ENCODE data around the gene MMP15.

MMP15 gene

DNA sequence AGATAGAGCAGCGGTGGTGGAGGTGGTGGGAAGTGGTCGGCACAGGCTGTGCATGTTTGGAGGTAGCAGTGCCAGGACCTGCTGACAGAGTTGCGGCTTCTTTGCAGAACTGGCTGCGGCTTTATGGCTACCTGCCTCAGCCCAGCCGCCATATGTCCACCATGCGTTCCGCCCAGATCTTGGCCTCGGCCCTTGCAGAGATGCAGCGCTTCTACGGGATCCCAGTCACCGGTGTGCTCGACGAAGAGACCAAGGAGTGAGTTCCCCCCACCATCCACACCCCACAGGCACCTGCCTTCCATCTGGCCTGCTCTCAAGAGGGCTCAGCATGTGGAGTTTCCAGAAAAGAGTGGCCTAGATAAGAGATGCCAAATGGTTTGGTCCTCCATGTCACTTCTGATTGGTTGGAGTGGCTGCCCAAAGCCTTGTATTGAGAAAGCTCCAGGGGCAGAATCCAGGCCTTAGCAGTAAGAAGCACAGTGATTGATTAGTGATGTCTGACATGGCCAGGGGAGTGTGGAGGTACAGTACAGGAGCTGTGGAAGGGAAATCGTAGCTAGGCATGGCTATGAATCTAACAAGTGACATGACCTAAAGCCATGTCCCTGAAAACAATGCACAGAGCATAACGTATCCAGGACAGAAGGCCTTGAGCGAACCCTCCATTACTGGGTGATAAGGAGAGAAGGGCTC, 12.0 kb downstream of the MMP15 start:
- no peak for DNase-seq

DNA sequence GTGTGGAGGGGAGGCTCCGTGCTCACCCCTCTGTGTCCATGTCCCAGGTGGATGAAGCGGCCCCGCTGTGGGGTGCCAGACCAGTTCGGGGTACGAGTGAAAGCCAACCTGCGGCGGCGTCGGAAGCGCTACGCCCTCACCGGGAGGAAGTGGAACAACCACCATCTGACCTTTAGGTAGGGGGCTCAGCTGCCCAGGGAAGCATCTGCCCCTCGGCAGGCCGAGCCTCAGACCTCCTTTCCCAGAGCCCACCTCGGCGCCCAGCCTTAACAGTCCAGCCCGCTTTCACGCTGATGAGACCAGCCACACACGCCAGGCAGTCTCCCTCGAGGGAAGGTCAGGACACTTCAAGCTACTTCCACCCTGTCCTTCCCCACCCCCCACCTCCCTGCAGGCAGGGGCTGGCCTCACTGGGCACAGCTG, 12.7 kb downstream of the MMP15 start:
- DNase-seq: no peak

DNA sequence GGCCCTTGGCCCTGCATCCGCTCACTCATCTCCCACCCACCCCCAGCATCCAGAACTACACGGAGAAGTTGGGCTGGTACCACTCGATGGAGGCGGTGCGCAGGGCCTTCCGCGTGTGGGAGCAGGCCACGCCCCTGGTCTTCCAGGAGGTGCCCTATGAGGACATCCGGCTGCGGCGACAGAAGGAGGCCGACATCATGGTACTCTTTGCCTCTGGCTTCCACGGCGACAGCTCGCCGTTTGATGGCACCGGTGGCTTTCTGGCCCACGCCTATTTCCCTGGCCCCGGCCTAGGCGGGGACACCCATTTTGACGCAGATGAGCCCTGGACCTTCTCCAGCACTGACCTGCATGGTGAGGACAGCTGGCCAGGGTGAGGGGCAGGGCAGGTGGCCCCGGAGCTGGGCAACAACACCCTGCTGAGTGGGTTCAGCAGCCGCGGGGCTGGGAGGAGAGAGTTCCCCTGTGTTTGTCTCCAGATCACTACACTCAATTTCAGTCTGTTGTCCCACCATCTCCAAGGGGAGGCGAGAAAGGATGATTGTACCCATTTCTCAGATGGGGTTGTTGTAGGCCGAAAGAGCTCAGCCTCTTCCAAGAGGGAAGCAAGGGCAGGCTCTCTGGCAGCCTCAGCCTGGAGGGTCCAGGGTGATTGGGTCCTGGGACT, 14.4 kb downstream of the MMP15 start:
- DNase-seq: no peak

DNA sequence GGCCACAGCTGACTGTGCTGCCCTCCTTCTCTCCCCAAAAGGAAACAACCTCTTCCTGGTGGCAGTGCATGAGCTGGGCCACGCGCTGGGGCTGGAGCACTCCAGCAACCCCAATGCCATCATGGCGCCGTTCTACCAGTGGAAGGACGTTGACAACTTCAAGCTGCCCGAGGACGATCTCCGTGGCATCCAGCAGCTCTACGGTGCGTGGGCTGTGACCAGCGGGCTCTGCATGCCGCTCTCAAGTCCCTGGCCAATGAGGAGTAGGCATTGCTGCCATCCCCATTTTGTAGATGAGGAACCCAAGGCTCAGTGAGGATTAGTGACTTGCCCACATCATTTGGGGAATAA, 14.9 kb downstream of the MMP15 start:
- no peak for DNase-seq

DNA sequence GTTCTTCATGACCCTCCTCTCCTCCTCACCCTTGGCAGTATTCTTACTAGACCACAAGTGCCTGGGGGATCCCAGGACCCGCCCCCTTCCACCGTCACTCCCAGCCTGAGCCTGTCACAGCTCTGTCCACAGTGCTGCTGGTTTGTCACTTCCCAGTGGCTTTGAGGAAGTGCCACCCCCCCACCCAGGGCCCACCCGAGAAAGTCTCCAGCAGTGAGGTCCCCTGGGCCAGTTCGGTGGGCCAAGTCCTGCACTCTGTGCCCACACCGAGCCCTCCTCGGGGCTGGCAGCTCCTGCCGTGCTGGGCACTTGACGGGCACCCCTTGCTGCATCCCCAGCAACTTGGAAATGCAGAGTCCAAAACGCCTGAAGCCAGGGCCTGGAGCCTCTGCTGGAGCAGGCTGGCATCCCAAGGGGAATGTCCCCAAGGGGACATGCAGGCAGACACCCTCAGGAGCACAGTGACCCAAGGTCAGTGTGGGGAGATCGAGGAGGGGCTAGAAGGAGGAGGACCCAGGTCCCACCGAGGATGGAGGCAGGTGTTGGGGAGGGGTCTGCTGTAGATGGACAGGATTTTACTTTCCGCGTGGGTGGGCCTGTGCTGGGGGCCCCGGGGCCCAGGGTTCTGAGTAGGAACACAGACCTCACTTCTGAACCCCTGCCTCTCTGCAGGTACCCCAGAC, 15.5 kb downstream of the MMP15 start:
- DNase-seq: no peak

DNA sequence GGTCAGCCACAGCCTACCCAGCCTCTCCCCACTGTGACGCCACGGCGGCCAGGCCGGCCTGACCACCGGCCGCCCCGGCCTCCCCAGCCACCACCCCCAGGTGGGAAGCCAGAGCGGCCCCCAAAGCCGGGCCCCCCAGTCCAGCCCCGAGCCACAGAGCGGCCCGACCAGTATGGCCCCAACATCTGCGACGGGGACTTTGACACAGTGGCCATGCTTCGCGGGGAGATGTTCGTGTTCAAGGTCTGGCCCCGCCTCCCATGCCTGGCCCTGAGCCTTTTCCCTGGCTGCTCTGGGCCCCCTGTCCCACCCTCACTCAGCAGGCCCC, 16.0 kb downstream of the MMP15 start:
- DNase-seq: no peak

DNA sequence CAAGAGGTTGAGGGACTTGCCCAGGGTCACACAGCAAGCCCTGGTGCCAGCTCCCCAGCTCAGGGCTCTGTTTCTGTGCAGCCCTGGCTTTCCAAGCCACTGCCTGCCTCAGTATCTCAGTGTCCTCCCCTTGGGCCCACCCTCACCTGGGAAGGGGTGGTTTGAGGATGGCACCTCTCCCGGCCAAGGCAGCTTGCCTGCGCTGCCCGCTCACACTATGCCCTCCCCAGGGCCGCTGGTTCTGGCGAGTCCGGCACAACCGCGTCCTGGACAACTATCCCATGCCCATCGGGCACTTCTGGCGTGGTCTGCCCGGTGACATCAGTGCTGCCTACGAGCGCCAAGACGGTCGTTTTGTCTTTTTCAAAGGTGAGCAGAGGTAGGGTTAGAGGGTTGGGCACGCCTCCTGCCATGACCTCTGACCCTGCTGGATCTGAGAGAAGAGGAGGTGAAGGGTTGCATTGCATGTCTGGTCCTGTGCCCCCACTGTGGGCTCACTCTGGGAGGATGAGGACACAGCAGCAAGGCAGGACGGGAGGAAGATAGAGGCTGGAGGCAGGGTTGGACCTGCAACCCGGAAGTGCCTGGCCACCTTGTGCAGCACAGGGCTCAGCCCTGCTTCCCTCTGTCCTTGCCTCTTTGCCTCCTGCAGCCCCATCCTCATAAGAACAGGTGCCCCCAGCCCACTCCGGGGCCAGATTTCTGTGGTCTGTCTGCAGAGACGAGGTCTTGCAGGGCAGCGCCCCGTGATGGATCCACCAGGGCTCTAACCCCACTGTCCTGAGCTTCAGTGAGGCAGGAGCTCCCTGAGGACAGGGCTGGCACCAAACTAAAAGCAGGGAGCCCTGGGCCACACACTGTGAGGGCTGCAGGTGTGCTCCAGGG, 16.7 kb downstream of the MMP15 start:
- no peak for DNase-seq

DNA sequence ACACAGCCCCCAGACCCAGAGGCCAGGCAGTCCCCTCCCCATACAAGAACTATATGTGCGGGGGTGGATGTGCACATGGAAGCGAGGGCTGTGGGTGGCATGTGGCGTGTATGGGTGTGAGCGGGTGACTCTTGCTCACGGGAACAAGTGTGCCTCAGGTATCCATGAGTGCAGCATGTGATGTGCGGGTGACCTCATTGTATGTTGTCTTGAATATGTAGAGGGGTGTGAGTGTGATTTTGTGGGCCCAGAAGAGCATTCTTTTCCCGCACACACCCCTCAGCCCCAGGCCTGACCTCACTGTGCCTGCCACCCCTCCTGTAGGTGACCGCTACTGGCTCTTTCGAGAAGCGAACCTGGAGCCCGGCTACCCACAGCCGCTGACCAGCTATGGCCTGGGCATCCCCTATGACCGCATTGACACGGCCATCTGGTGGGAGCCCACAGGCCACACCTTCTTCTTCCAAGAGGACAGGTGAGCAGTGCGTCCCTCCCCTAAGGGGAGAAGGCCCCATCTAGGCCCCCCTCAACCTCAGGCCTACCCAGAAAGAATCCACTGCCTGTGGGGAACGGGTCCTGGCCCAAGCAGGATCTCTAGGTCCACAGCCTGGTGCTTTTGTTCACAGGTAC, 17.4 kb downstream of the MMP15 start:
- no peak for DNase-seq

DNA sequence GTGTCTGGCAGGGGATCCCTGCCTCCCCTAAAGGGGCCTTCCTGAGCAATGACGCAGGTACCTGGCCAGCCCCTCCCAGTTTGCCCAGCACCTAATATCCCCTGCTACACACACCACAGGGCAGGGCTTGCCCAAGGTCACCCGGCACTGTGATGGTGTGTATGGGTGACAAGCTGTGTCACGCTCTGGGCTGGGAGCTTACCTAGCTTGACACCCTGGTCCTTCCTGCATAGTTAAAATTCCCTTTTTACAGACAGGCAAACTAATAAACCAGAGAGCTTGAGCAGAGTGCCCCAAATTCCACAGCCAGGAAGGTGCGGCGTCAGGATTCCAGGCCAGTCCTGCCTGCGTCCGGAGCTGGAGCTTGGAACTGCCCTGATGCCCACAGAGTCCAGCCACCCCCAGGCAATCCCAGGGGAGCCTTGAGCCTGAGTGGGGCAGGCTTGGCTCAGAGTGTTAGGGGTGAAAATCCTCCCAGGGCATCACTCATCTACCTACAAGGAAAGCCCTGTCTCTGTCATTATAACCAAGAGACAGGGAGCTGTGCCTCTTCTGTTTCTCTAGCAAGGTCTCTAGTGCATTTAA, 18.1 kb downstream of the MMP15 start:
- no peak for DNase-seq

DNA sequence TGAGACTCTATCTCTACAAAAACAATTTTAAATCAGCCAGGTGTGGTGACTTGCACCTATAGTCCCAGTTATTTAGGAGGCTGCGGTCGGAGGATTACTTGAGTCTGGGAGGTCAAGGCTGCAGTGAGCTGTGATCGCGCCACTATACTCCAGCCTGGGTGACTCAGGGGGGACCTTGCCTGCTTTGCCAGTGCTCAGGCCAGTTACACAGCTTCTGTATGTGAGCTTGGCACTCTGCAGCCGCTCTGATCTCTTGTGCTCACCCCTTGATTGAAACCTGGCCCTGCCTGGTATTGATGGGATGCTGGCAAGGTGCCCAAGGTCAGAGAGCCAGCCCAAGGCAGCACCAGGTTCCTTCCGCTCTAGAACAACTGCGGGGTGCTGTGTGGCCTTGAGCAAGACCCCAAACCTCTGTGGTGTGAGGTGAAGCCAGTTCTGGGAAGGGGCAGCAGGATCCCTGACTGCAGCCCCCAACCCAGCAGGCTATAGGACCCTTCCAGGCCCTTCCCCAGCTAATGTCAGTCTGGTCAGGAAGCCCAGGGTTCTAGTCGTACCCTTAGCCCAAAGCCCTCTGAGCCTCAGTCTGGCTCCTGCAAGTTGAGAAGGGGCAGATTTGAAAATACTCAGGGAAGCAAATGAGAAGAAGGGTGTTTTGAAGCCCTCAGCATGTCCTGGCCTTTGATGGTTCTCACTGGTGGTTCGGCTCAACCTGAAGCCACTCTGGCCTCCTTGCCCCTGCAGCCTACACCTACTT, 18.9 kb downstream of the MMP15 start:
- no peak for DNase-seq

DNA sequence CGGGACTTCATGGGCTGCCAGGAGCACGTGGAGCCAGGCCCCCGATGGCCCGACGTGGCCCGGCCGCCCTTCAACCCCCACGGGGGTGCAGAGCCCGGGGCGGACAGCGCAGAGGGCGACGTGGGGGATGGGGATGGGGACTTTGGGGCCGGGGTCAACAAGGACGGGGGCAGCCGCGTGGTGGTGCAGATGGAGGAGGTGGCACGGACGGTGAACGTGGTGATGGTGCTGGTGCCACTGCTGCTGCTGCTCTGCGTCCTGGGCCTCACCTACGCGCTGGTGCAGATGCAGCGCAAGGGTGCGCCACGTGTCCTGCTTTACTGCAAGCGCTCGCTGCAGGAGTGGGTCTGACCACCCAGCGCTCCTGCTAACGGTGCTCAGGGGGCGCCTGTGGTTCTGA, 19.5 kb downstream of the MMP15 start:
- no peak for DNase-seq

DNA sequence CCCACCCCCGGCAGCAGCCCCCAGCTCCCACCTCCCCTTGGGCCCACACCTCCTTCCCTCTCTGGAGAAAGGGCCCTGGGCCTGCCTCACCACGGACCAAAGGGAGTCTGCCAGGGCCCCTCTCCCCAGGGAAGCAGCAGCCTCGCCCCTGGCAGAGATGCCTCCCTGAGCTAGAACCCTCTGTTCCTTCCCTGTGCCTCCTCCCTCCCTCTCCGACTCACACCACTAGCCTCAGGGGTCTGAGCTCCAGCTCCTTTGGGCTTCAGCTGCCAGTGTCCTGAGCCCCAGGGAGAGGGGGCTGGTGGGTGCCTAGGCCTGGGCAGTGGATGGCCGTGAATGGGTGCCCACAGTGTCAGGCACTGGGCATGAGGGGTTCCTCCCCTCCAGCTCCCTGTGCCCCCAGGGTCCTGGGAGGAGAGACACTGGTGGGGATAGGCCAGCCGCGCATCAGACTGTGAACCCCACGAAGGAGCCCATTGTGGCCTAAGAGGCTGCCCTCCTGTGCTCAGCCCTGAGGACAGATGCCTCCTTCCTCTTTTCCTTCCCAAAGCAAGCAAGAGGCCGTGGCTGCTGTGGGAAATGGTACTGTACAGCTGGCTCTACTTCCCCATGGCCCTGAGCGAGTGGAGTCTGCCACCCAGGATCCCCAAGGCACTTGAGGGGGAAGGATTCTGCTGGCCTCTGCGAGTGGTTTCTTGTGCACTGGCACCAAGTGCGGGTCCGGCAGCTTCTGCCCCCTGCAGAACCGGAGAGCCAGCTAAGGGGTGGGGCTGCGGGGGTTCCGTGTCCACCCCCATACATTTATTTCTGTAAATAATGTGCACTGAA, 20.7 kb downstream of the MMP15 start:
- no peak for DNase-seq

DNA sequence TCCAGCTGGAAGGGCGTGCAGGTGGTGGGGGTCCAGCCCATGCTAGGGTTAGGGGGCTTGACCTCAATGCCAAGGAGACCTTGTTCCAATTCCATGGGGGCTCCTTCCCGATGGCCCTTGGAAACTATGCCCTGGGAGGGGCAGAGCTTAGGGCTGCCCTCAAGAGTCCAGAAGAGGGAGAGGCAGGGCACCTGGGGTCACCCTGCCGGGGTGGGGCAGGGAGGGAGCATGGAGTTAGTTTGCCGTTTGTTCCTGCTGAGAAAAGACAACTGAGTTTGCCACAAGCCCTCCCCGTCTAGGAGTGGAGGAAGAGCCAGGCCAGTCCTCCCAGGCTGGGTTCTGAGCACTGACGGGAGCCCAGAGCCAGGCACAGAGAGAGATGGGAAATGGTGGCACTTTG, 21.4 kb downstream of the MMP15 start:
- DNase-seq: no peak

DNA sequence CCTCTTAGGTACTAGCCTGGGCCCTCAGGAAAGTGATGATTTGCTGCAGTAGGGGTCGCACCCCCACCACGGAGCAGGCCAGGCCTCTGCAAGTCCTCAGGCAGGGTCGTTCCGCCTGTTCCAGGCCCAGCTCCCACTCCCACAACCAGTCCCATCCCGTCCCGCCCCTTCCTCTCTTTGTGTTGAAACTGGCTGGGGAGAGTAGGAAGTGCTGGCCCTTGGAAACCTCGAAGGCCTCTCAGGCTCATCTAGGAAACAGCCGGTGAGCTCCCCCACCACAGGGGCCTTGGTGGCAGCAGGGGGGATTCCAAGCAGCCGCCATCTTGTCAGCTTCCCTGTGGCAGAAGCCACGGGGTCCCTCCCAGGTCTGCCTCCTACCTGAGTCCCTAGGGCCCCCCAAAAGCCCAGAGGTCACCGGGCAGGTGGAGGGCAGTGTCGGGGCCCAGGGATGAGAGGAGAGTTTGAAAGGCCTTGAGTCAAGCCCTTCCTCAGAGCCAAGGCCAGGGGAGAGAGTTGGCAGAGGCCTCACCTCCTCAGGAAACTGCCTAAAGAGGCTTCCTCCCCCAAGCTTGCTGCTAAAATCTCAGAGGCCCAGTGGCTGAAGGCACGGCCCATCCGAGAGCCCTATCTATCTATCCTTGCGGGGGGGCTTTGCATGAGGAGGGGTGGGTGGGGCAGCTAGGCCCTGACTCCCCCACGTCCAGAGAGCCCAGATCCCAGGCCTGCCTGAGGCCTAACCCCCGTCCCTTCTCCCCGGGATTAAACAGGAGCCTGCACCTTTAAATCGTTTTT, 22.2 kb downstream of the MMP15 start:
- no peak for DNase-seq

DNA sequence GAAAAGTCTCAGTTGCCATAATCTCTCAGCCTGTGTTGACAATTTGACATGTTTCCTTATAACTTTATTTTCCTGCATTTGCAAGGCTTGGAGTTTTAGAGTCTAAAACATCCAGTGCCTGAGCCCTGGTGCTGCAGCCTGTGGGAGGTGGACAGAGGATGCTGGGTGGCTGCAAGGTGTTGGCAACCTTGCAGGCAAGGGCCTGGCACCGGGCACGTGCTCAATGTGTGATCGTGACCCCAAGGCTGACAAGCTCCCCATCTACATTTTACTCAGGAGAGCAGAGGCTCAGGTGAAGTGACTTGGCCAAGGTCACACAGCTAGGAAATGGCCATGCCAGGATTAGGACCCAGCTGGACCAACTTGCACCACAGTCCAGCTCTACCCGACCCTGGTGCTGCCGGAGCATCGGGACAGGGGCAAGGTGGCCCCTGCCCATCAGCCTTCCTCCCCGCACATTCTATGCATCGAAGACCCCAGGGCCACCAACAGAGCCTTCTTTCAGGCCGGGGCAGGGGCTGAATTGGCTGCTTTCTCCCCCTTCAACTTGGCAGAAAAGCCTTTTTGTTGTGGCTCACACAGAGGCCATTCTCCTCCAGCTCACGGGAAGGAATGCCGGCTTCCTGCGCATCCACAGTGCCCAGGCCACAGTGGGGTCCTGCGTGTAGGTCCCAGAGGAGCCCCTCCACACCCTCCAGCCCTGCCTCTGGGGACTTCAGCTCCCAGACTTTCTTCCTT, 23.1 kb downstream of the MMP15 start:
- no peak for DNase-seq

DNA sequence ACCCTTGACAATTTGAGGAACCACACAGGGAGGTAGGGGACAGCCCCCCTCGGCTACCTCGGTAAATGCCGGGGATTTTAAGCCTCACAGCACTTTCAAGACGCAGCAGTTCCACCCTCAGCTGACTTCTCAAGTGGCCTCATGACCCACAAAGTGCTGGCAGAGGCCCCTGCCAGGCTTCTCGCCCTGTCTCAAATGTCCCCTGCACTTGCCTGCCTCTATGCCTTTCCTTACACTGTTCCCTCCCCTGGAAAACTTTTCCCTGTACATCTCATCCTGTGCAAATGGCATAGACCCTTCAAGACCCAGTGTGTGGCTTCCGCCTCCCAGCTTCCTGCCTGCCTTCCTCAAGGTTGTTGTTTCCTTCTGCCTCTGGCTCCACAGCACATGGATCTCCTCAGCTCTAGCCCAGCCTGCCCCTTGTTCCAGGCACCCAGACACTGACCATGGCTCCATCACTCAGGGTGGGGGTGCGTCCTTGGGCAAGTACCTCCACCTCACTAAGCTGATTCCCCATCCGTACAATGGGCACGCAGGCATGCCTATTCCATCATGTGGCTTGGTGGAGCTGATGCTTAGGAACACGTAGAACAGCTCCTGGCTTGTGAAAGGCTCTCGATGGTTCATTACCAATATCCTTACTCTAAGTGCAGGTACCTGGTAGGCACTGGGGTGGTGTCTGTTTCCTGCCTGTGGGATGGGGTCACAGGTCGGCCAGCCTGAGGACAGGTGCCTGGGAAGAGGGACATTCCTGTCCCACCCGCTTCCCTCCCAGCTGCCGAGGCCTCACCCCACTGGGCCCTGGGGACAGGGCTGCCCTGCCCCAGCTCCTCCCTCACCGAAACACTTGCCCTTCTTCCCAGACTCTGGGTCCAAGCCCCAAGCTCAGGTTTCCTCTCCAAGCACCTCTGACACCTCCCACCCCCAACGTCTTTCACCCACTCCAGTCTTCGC, 24.0 kb downstream of the MMP15 start:
- DNase-seq: no peak

DNA sequence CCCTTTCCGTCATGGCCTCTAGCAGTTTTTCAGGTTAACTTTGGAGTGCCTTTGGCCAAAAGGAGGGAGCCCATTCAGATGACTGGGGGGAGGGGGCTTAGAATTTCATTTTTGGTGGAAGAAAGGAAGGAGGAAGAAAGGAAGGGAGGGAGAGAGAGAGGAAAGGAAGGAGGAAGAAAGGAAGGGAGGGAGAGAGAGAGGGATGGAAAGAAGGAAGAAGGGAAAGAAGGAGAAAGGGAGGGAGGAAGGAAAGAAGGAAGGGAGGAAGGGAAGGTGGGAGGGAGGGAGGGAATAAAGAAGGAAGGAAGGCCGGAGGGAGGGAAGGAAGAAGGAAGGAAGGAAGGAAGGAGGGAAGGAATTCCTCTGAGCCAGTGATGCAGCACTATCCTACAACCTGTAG, 25.7 kb downstream of the MMP15 start:
- DNase-seq: no peak

Measured in NCI-H748 treated with DMSO at 0.1 percent for 48 hours (cell line).